Body of pancreas (tissue), 4 donors: ENCODE measurements around the gene DHX35.

Experiments
- POLR2A ChIP-seq, 3 donors: fragments of 450-650 bp; IDR thresholded peaks; one replicate each; pipeline ENCODE4 v1.6.1; 2016; ENCODE audit warnings: antibody characterized with exemption in 3 of 3, mild to moderate bottlenecking in 2 of 3
- TF ChIP-seq, protein P1 (sequence below), 7 experiments: fragments of 450-650 bp in 4 of 7; fragments of 200-600 bp in 3 of 7; sonication (generic) in 3 of 7; IDR thresholded peaks; one replicate each; pipeline ENCODE4 v1.5.1; 2016 to 2019; ENCODE audit warnings: antibody characterized with exemption in 7 of 7

DNA sequence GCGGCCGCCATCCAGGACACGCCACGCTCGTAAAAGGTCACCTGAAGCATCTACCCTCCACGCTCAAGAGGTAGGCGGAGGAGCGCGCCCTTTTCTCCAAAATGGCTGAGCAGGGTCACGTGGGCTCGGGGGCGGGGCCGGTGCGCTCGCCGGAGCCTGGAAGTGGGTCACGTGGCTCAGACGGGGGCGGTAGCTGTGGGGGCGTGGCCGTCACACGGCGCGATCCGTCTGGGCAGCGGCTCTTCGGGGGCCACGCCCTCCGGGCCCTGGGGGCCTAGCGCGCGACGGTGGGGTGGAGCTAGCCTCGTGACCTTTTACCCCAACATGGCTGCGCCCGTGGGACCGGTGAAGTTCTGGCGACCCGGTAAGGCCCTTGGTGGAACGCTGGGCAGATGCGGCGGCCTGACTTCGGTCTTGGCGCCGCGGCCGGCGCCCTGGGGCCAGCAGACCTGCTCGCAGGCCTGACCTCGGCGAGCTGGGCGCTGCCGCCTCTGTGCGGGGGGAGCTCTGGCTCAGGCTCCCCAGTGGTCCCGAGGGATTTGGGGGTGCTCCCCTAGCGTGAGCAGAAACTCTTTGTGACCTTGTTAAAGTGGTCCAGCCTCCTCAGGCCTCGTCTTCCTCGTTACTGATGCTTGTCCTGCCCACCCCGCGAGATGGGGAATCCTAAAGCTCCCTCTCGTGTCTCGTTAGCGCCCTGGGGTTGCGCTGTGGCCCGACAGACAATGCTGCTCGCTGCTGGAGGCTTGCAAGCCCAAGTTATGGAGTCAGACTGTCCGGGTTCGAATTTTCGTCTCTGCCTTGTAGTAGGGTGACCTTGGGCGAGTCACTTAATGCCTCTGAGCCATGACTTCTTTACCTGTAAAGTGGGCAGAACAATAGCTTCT, at the start of gene DHX35:
- TF ChIP-seq, protein P1, sequence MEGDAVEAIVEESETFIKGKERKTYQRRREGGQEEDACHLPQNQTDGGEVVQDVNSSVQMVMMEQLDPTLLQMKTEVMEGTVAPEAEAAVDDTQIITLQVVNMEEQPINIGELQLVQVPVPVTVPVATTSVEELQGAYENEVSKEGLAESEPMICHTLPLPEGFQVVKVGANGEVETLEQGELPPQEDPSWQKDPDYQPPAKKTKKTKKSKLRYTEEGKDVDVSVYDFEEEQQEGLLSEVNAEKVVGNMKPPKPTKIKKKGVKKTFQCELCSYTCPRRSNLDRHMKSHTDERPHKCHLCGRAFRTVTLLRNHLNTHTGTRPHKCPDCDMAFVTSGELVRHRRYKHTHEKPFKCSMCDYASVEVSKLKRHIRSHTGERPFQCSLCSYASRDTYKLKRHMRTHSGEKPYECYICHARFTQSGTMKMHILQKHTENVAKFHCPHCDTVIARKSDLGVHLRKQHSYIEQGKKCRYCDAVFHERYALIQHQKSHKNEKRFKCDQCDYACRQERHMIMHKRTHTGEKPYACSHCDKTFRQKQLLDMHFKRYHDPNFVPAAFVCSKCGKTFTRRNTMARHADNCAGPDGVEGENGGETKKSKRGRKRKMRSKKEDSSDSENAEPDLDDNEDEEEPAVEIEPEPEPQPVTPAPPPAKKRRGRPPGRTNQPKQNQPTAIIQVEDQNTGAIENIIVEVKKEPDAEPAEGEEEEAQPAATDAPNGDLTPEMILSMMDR (IDR thresholded peaks at IDR 0.05): peak in 3 of 7 experiments; percentile 19 to 31 (median 27)
- TF ChIP-seq POLR2A (IDR thresholded peaks at IDR 0.05): peak in 2 of 3 donors; percentile 52 to 67
